Upper lobe of left lung (tissue), 4 donors: ENCODE results near the gene ME3.

Experiments
- CTCF ChIP-seq, 6 experiments: fragments of 450-650 bp in 4 of 6; fragments of 200-600 bp in 2 of 6; sonication (generic) in 2 of 6; IDR thresholded peaks; one replicate each; pipeline ENCODE4 v1.5.1; 2016 to 2019; ENCODE audit warnings: antibody characterized with exemption in 6 of 6
- EP300 ChIP-seq, 4 donors: sonication (generic); formaldehyde crosslinking; IDR thresholded peaks; one replicate each; pipeline ENCODE4 v1.5.1; 2017; ENCODE audit warnings: antibody characterized with exemption in 4 of 4, control low read depth in 2 of 4

GRCh38 chr11:86490582-86490981 is 181.8 kb downstream of the ME3 start:
- TF ChIP-seq CTCF (IDR thresholded peaks at IDR 0.05) = no peak
- no peak for TF ChIP-seq EP300 (IDR thresholded peaks at IDR 0.05)
